Caki2 (cell line): ENCODE measurements around the gene CYB5R3. TPM values are rescaled to one million over a fixed set of nuclear protein-coding genes. Genes with fewer than 3 reads are reported as not detected.
"Not testable (repeated sequence)": the region's sequence is repeated elsewhere in the genome, so short reads cannot be mapped to it uniquely, and the experiment has no call there.

Experiments
- DNase-seq: peaks from one replicate; pipeline ENCODE4 v3.0.0-alpha.2; 2015; ENCODE audit warnings: low read depth
- in situ Hi-C: cut with HindIII; loops from 2 replicates; pipeline ENCODE4 v1.10.0; 2016; ENCODE audit warnings: low sequenced_read_pairs, low pct_unique_long_range_greater_than_20kb, mixed read lengths
- total RNA-seq: library from RNA; depleted of rRNA; stranded (reverse); fragments of >200 nt; shearing (Covaris generic); gene quantifications from 2 replicates; pipeline ENCODE4 v1.2.3, GENCODE V29; 2014; ENCODE audit warnings: low replicate concordance

CYB5R3 gene
- total RNA-seq, 1 experiment from 2014 or later, result 95.7 TPM

DNA sequence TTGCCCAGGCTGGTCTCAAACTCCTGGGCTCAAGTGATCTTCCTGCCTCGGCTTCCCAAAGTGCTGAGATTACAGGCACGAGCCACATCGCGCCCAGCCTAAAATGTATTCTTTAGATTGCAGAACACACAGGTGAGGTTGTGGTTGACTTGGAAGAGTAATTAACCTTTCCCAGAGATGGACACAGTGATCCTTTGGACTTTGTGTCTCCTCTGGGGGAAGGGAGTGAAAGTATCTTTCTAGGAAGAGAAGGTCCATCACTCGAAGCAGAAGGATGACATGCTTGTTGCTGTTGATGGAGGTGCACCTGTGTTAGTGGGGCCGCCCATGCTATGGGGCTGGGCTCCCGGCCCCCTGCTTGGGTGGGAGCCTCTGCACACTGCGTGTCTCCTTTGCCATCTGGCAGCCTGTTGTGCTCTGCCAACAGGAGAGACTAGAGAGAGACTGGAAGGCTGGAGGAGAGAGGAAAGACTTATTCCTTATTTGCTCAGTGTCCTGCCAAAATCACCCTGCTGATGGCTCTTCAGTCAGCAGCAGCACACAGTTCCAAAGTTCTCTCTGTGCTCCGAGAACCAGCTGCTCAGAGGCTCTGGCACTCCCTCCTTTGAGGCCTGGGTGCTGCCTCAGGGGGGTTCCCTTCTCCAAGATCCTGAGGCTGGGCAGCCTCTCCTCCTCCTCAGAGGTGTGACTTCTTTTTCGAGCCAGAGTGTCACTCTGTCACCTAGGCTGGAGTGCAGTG is 33.1 kb upstream of the CYB5R3 start:
- no peak for DNase-seq
- in situ Hi-C loops, result no loop called here

DNA sequence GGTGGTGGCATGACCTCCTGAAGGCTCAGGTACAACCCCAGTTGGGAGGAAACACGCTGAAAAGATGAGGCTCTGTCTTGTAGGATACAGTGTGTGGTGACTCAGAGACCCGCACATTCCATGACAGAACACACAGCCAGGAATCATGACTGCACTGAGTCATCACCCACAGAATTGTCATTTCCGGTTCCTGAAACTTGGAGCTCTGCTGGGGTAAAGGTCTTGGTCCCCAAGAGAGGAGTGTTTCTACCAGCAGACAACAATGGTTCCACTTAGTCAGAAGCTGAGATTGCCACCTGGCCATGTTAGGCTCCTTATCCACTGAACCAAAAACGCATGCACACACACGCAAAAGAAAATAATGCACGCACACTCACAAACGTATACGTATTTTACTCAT is 31.5 kb upstream of the CYB5R3 start:
- in situ Hi-C loops, result no loop called here

DNA sequence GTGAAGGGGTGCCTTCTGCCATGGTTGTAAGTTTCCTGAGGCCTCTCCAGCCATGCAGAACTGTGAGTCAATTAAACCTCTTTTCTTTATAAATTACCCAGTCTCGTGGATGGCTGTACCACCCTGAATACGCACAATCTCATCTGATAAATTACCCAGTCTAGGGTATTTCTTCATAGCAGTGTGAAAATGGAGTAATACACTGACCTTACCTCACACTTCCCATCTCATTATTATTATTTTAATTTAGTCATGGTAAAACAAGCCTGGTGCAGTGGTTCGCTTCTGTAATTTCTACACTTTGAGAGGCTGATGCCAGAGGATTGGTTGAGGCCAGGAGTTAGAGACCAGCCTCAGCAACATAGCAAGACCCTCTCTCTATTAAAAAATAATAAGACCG is 30.5 kb upstream of the CYB5R3 start:
- in situ Hi-C loops, result no loop called here
- no peak for DNase-seq

More for the DNA sequence above, 31.5 kb upstream of the CYB5R3 start:
- DNase-seq, result peak; percentile 71

DNA sequence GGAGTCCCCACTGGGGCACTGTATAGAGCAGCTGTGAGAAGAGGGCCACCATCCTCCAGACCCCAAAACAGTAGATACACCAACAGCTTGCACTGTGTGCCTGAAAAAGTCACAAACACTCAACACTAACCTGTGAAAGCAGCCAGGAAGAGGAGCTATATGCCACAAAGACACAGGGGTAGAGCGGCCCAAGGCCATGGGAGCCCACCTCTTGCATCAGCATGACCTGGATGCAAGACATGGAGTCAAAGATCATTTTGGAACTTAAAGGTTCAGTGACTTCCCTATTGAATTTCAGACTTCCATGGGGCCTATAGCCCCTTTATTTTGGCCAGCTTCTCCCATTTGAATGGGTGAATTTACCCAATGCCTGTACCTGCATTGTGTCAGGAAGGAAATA is 29.7 kb upstream of the CYB5R3 start:
- in situ Hi-C loops, result no loop called here
- DNase-seq, result no peak

DNA sequence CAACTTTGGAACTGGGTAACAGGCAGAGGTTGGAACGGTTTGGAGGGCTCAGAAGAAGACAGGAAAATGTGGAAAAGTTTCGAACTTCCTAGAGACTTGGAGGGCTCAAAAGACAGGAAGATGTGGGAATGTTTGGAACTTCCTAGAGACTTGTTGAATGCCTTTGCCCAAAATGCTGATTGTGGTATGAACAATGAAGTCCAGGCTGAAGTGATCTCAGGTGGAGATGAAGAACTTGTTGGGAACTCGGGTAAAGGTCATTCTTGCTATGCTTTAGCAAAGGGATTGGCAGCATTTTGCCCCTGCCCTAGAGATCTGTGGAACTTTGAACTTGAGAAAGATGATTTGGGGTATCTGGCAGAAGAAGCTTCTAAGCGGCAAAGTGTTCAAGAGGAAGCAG is 28.7 kb upstream of the CYB5R3 start:
- DNase-seq, in situ Hi-C loops: not testable (repeated sequence)

DNA sequence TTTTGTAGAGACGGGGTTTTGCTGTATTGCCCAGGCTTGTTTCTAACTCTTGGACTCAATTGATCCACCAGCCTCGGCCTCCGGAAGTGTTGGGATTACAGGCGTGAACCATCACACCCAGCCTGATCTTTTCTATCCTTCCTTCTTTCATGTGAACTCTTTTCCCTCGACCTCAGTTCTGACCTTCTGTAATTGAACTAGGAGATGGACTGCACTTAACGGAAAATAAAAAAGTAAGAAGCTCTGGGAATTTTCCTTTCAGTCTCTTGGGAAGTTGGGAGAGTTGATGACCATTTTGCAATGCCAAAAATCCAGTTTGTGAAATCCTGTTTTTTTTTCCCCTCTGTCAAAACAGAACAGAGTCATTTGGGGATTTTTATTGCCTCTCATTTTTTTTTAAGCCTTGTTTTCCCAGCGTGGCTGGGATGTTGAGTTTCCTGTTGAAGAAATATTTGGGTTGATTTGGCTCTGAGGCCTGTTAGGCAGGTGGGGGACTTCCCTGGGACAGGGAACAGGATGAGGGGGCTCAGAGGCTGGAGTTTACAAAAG is 26.9 kb upstream of the CYB5R3 start:
- in situ Hi-C loops, result no loop called here
- no peak for DNase-seq

DNA sequence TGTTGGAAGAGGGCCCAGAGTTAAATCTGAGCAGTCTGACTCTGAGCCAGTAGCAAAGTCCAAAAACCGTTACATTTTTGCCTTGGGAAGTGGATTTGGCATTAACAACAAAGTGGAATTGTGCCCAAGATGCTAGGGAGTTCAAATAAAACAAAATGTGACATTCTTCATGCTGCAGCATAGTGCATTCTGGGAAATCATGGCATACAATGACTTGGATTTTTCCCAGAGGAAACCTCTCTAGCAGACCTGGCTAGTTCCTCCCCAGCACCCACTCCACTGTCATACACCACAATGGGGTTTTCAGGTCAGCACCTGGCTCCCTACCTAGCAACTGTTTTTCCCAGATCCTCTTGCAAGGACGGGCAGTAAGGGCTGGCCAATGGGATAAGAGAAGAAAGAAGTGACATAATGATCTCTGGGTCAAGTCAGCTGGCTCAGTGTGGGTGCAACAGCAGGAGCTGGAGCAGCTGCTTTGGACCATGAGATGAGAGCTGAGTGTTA is 24.8 kb upstream of the CYB5R3 start:
- in situ Hi-C loops, result no loop called here
- DNase-seq, result peak; percentile 33

DNA sequence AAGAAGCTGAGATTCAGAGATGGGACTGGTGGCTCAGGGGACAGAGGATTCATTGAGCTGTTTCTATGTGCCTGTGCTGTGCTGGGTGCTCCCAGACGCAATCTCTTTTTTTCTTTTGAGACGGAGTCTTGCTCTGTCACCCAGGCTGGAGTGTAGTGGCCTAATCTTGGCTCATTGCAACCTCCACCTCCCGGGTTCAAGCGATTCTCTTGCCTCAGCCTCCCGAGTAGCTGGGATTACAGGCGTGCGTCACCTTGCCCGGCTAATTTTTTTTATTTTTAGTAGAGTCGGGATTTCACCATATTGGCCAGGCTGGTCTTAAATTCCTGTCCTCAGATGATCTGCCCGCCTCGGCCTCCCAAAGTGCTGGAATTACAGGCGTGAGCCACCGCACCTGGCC is 23.9 kb upstream of the CYB5R3 start:
- in situ Hi-C loops, DNase-seq: not testable (repeated sequence)

DNA sequence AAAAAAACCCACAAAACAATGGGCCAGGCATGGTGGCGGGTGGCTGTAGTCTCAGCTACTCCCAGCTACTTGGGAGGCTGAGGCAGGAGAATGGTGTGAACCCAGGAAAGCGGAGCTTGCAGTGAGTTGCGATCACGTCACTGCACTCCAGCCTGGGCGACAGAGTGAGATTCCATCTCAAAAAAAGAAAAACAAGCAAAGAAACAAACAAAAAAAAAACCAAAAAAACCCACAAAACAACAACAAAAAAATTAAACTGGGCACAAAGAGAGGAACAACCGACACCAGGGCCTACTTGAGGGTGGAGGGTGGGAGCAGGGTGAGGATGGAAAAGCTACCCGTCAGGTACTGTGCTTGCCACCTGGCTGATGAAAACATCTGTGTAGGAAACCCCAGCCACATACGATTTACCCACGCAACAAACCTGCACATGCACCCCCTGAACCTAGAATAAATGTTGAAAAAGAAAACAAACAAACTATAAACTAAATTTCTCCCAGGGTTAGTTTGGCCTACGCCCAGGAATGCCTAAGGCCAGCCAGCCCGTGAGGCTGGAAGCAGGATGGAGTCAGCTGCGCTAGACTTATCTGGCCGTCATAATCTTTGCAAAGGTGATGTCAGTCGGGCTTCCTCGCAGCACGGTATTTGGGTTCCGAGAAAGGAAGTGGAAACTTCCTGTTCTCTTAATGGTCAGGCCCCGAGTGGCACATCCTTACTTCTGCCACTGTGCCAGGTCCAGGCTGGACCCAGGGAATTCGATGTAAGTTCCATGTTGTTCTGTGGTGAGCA is 21.9 kb upstream of the CYB5R3 start:
- in situ Hi-C loops, result no loop called here
- DNase-seq, result no peak

DNA sequence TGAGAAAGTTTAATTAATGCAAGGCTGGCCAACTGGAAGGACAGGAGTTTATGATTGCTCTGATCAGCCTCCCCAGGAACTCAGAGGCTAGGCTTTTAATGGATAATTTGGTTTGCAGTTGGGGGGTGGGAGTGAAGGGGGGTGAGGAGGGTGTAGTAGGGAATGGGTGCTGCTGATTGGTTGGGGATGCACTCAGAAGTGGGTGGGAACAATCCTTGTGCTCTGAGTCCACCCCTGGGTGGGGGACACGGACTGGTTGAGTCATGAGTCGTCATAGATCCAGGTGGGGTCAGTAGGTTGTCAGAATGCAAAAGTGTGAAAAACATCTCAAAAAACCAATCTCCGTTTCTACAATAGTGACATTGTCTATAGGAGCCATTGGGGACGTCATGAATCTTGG is 20.9 kb upstream of the CYB5R3 start:
- DNase-seq, result no peak
- in situ Hi-C loops, result no loop called here

DNA sequence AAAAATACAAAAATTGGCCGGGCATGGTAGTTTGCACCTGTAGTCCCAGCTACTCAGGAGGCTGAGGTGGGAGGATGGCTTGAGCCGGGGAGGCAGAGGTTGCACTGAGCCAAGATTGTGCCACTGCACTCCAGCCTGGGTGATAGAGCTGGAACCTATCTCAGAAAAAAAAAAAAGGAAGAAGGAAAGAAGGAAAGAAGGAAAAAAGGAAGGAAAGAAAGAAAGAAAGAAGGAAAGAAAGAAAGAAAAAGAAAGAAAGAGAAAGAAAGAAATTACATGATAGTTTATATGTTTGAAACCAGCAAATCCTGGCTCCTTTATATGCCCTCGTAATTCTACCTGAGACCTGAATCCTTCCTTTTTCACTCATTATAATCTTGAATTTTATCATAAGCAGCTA is 17.2 kb upstream of the CYB5R3 start:
- in situ Hi-C loops, DNase-seq: not testable (repeated sequence)

DNA sequence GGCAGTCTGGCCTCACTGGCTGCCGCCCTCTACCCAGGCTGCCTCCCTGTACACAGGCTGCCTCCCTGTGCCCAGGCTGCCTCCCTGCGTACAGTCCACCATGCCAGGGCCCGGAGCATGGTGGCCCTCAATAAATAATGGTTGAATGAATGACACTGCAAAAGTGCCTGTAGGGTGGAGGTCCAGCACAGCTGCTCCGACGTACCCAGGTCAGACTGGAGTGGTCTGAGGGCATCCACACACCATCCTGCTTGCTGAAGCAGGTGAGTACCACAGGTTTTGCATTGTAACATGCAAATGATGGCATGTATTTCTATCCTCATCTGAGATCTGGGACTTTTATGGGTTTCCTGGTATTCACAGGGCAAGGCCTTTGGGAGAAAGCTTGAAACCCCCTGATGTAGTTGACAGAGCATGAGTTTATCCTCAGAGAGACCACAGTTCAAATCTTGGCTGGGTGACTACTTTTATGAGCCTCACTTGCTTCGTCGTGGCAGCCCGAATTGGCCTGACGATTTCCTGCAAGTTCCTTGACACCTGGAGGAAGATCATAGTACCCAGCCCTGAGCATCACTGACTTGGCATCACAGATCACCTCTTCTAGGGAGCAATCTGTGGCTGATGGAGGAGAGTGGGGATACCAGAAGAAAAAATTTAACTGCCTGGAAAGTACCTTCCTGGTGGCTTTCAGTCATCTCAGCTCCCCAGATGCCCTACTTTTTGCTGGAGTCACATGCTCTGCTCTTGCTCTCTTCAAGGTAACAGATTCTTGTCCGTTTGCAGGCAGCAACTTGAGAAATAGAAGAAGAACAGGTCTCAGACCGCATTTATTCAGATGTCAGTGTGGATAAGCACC is 16.0 kb upstream of the CYB5R3 start:
- in situ Hi-C loops, result no loop called here
- no peak for DNase-seq

DNA sequence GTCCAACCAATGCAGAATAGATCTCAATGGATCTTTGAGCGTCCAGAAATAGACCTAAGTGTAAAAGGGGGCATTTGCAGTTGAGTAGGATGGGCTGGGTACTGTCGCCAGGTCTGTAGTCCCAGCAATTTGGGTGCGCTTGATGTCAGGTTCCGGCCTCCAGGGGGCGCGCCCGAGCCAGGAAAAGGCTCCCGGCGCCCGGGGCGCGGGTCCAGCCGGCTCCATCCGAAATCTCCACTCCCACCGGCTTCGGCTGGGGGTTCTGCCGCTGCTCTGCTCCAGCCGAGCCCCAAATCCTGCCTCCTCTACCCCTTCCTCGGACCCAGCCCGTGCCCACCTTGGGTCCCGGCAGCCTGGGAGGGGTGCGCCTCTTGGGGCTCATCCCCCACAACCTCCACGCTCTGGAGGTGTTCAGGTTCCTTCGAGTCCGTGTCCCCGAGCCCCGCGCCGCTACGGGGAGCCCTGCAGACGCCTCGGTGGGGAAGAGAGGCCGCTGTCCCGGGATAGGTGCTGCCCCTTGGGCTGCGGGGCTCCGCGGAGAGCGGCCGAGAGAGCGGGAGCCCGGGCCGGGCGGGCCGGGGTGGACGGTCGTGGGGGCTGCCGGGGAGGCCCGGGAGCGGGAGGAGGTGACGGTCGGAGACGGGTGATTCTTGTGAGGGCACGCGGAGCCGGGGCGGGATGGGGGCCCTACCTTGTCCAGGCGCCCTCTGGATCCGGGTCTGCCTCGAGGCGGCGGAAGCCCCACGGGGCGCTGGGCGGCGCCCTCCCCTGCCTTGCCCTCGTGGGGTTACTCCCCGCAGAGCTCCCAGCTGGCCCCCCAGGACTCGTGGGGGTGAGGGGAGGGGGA is 13.0 kb upstream of the CYB5R3 start:
- in situ Hi-C loops, result no loop called here
- peak; percentile 68 for DNase-seq

DNA sequence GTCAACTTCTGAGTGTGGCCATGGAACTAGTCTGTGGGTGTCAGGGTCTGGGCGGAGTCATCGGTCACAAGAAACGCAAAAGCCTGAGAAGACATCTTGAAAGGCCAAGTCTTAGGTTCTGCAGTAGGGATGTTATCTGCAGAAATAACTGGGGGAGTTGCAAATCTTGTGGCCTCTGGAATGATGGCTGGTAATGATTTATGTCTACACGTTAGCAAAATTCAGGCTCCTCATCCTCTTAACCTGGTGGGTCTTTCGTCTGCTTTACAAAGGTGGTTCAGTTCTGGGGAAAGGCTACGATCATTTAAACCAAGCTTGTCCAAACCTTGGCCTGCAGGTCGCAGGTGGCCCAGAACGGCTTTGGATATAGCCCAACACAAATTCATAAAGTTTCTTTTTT is 7.4 kb upstream of the CYB5R3 start:
- in situ Hi-C loops, result no loop called here
- DNase-seq, result no peak

DNA sequence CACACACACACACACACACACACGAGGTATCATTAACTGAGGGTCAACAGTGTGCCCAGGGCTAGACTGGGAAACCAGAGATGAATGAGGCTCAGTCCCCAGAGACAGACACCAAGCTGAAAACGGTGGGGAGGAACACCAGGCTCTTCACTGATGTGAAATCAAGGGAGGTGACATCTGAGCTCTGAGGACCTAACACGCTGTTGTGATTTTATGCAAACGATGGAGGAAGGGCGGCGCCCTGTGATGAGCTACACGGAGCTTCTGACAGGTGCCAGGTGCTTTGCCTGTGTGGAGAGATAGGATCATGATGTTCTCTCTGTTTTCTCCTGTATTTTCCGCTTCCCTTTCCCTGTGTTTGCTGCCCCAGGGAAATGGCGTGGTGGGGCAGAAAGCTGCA is 6.5 kb upstream of the CYB5R3 start:
- in situ Hi-C loops, result no loop called here
- DNase-seq, result peak; percentile 48

DNA sequence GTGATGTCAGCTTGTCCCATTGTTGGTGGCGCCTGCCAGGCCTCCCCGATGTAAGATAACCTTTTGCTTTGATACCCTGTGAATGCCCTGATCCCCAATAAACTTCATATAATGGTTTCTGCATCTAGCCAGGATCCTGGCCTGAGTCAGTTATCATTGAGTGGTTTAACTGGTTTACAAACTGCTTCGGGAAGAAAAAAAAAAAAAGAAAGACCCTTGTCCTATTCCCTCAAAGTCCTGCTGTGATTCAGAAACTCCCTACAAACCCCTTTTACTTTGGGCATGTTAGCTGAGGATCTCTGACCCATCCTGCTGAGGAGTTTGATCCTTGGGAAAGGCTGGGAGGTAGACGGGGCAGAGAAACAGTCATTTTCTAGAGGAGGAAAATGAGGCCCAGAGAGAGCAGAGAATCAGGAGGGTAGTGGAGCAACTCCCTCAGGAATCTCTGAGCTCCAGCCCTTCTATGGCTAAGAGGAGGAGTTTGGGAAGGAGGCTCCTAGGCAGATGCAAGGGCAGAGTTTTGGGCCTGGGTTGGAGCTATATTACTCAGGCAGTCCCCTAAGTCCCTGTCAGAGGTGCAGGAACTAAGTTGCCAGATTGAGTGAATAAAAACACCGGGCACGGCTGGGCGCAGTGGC is 5.4 kb upstream of the CYB5R3 start:
- DNase-seq, result no peak
- in situ Hi-C loops, result no loop called here

DNA sequence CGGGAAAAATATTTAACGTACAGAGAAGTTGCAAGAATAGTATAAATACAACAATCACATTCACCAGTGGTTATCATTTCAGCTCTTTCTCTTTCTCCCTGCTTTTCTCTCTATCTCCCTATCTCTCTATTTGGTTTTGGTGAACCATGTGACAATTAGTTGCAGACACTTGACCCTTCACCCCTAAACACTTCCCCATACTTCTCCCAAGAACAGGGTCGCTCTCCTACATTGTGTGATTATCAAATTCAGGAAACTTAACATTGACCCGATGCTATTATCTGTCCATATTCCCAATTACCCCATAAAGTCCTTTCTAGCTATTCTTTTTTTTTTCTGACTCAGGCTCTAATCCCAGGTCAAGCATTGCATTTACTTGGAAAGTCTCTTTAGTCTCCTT is 4.8 kb upstream of the CYB5R3 start:
- in situ Hi-C loops, result no loop called here
- DNase-seq, result no peak
